Left ventricle myocardium inferior (tissue), 1 donor: ENCODE measurements around the gene MAZ. TPM values are rescaled to one million over a fixed set of nuclear protein-coding genes. Genes with fewer than 3 reads are reported as not detected.
A peak's percentile ranks its signal among the peaks of the same experiment; 100 is the strongest.

Experiments
- DNase-seq: peaks from one replicate; pipeline ENCODE4 v3.0.0-alpha.2; 2020
- H3K27ac ChIP-seq: fragments of 200-600 bp; replicated peaks from 2 replicates; pipeline ENCODE4 v1.8.0; 2021
- H3K27me3 ChIP-seq: fragments of 200-600 bp; 2 replicates; pipeline ENCODE4 v1.8.0; 2021; ENCODE audit warnings: low read depth
- H3K36me3 ChIP-seq: fragments of 200-600 bp; 2 replicates; pipeline ENCODE4 v1.8.0; 2021
- H3K4me1 ChIP-seq: fragments of 200-600 bp; 2 replicates; pipeline ENCODE4 v1.8.0; 2021
- H3K4me3 ChIP-seq: fragments of 200-600 bp; 2 replicates; pipeline ENCODE4 v1.8.0; 2021; ENCODE audit warnings: mild to moderate bottlenecking, moderate library complexity
- H3K9me3 ChIP-seq: fragments of 200-600 bp; replicated peaks from 2 replicates; pipeline ENCODE4 v1.8.0; 2021
- CTCF ChIP-seq: fragments of 200-600 bp; IDR thresholded peaks from 2 replicates; pipeline ENCODE4 v1.8.0; 2021; ENCODE audit warnings: antibody characterized with exemption, mild to moderate bottlenecking, borderline replicate concordance
- intact Hi-C: fragments of 100-400 bp; cut with micrococcal nuclease; formaldehyde crosslinking; loops from one replicate; pipeline ENCODE4 v1.11.0; 2022
- total RNA-seq: library from RNA; stranded (reverse); fragmentation: NEBNext Ultra II Directional; extraction: Animal tissue kit (Norgen Biotek cat#: 25700); gene quantifications from one replicate; pipeline ENCODE4 v1.2.1, GENCODE V29; 2021
- donor health status: DM: no; HTN: yes; CAD: no; lungs with severe emphysema.

MAZ gene
- total RNA-seq, 1 donor from 2014 or later, result 77.6 TPM

- Histone ChIP-seq H3K4me1 (peaks cover 80% of the 10 kb centered on the region), H3K27ac (peak overlapping the region; percentile 97), H3K27me3 (no peaks in the 10 kb centered on the region), H3K4me3 (peak overlapping the region; percentile 75), H3K36me3 (peaks cover 24% of the 10 kb centered on the region), H3K9me3 (no peaks in the 10 kb centered on the region)
- no peak for TF ChIP-seq CTCF
- intact Hi-C loops, result no loop called here
- no peak for DNase-seq
Measured at GRCh38 chr16:29809031-29809747, 2.9 kb downstream of the MAZ start.

GRCh38 chr16:29809850-29810698 is 3.7 kb downstream of the MAZ start:
- H3K36me3 ChIP-seq, result peaks cover 24% of the 10 kb centered on the region
- H3K4me1 ChIP-seq, result peaks cover 79% of the 10 kb centered on the region
- H3K4me3 ChIP-seq, result peak overlapping the region; percentile 75
- TF ChIP-seq CTCF, result no peak
- no peak for DNase-seq
- peak overlapping the region; percentile 97 for H3K27ac ChIP-seq
- H3K27me3 ChIP-seq, result no peaks in the 10 kb centered on the region
- intact Hi-C loops, result no loop called here
- no peaks in the 10 kb centered on the region for H3K9me3 ChIP-seq

GRCh38 chr16:29810699-29811169 is 4.4 kb downstream of the MAZ start:
- peaks cover 24% of the 10 kb centered on the region for H3K36me3 ChIP-seq
- H3K9me3 ChIP-seq, result no peaks in the 10 kb centered on the region
- intact Hi-C loops, result no loop called here
- peak overlapping the region; percentile 97 for H3K27ac ChIP-seq
- no peak for TF ChIP-seq CTCF
- peaks cover 82% of the 10 kb centered on the region for H3K4me1 ChIP-seq
- H3K27me3 ChIP-seq, result no peaks in the 10 kb centered on the region
- H3K4me3 ChIP-seq, result peak overlapping the region; percentile 75
- no peak for DNase-seq

- intact Hi-C loops, result no loop called here
- peaks cover 86% of the 10 kb centered on the region for H3K4me1 ChIP-seq
- no peak for TF ChIP-seq CTCF
Measured at GRCh38 chr16:29811170-29811895, 5.0 kb downstream of the MAZ start.

More at GRCh38 chr16:29811170-29811895, 5.0 kb downstream of the MAZ start:
- Histone ChIP-seq H3K27me3 (no peaks in the 10 kb centered on the region), H3K27ac (peak overlapping the region; percentile 97), H3K36me3 (peaks cover 24% of the 10 kb centered on the region), H3K4me3 (peak overlapping the region; percentile 75), H3K9me3 (no peaks in the 10 kb centered on the region)
- peak; percentile 97 for DNase-seq
